Sigmoid colon (tissue), 7 donors: ENCODE results near the gene PRODH2. TPM values are rescaled to one million over a fixed set of nuclear protein-coding genes. Genes with fewer than 3 reads are reported as not detected.

ENCODE experiments used
- DNase-seq: peaks from one replicate; pipeline ENCODE4 v3.0.0-alpha.2; 2019
- H3K27ac ChIP-seq, 4 donors: fragments of 200-600 bp; sonication (generic); one replicate each; pipeline ENCODE4 v1.5.1; 2016 to 2019; ENCODE audit warnings: mild to moderate bottlenecking in 1 of 4
- H3K27me3 ChIP-seq, 3 donors: fragments of 200-600 bp; sonication (generic); one replicate each; pipeline ENCODE4 v1.5.1; 2019; ENCODE audit warnings: mild to moderate bottlenecking in 1 of 3
- H3K36me3 ChIP-seq, 4 donors: fragments of 200-600 bp; sonication (generic); one replicate each; pipeline ENCODE4 v1.5.1; 2016 to 2019
- H3K4me1 ChIP-seq, 4 donors: fragments of 200-600 bp; sonication (generic); one replicate each; pipeline ENCODE4 v1.5.1; 2017 to 2019
- H3K4me3 ChIP-seq, 4 donors: fragments of 200-600 bp; sonication (generic); one replicate each; pipeline ENCODE4 v1.5.1; 2017 to 2019; ENCODE audit warnings: mild to moderate bottlenecking in 2 of 4, moderate library complexity in 1 of 4
- H3K9me3 ChIP-seq, 4 donors: fragments of 200-600 bp in 3 of 4; sonication (generic) in 3 of 4; one replicate each; pipeline versions ENCODE4 v1.5.1 to v1.6.1; 2013 to 2019
- EP300 ChIP-seq, 4 donors: sonication (generic); formaldehyde crosslinking; IDR thresholded peaks; one replicate each; pipeline ENCODE4 v1.6.1; 2017; ENCODE audit warnings: antibody characterized with exemption in 4 of 4
- POLR2A ChIP-seq, 2 donors: fragments of 450-650 bp; IDR thresholded peaks; one replicate each; pipeline ENCODE4 v1.6.1; 2016; ENCODE audit warnings: antibody characterized with exemption in 2 of 2, mild to moderate bottlenecking in 2 of 2, moderate library complexity in 2 of 2
- POLR2AphosphoS5 ChIP-seq, 4 donors: sonication (generic); formaldehyde crosslinking; IDR thresholded peaks; one replicate each; pipeline ENCODE4 v1.6.1; 2017; ENCODE audit warnings: antibody characterized with exemption in 4 of 4
- WGBS, 2 donors: extraction: QIAGEN DNeasy Blood & Tissue Kit; methylation state at CpG; one replicate each; pipeline ENCODE4 v1.1.7; 2013; 5-methylcytosine and 5-hydroxymethylcytosine counted together
- intact Hi-C: fragments of 100-400 bp; cut with DNase I; formaldehyde crosslinking; loops from one replicate; pipeline ENCODE4 v1.15.1; 2023
- polyA plus RNA-seq, 3 donors: library from polyadenylated mRNA; stranded (reverse); fragments of 200-250 nt; gene quantifications; one replicate each; pipeline ENCODE4 v1.2.3, GENCODE V29; 2013
- total RNA-seq, 4 donors: library from RNA; depleted of rRNA; stranded (reverse); fragments of >200 nt; gene quantifications; one replicate each; pipeline ENCODE4 v1.1.0, GENCODE V29; 2016
- TF ChIP-seq, protein P1 (sequence below), 4 experiments: fragments of 450-650 bp in 3 of 4; fragments of 200-600 bp in 1 of 4; IDR thresholded peaks; one replicate each; pipeline ENCODE4 v1.5.1; 2016 to 2019; ENCODE audit warnings: antibody characterized with exemption in 4 of 4, mild to moderate bottlenecking in 3 of 4, moderate library complexity in 2 of 4
- donor health status: healthy with polysubstance abuse.
- donor health status: Bipolar disorder and iron deficiency.
- donor health status: healthy.

Gene PRODH2
- total and polyA plus RNA-seq, 7 donors, result not detected

DNA sequence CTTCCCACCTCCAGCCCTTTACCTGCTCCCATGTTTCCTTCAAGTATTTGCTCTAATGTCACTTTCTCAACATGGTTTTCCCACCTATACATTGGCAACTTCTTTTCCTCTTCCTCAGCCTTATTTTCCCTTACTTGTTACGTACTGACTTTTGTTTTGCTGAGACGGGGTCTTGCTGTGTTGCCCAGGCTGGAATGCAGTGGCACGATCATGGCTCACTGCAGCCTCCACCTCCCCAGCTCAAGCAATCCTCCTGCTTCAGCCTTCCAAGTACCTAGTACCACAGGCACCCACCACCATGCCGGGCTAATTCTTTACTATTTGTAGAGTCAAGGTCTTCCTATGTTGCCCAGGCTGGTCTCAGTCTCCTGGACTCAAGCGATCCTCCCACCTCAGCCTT lies 5.0 kb downstream of the PRODH2 start:
- Histone ChIP-seq H3K4me3 (no peak overlapping the region), H3K27ac (no peak overlapping the region), H3K4me1 (no peaks in the 10 kb centered on the region), H3K27me3 (peaks cover 0 to 13% (median 0%) of the 10 kb centered on the region in 3 donors), H3K9me3 (no peaks in the 10 kb centered on the region), H3K36me3 (no peaks in the 10 kb centered on the region)
- no peak for TF ChIP-seq POLR2A (IDR thresholded peaks at IDR 0.05)
- no peak for TF ChIP-seq EP300 (IDR thresholded peaks at IDR 0.05)
- TF ChIP-seq, protein P1, sequence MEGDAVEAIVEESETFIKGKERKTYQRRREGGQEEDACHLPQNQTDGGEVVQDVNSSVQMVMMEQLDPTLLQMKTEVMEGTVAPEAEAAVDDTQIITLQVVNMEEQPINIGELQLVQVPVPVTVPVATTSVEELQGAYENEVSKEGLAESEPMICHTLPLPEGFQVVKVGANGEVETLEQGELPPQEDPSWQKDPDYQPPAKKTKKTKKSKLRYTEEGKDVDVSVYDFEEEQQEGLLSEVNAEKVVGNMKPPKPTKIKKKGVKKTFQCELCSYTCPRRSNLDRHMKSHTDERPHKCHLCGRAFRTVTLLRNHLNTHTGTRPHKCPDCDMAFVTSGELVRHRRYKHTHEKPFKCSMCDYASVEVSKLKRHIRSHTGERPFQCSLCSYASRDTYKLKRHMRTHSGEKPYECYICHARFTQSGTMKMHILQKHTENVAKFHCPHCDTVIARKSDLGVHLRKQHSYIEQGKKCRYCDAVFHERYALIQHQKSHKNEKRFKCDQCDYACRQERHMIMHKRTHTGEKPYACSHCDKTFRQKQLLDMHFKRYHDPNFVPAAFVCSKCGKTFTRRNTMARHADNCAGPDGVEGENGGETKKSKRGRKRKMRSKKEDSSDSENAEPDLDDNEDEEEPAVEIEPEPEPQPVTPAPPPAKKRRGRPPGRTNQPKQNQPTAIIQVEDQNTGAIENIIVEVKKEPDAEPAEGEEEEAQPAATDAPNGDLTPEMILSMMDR (IDR thresholded peaks at IDR 0.05), result no peak
- no peak for TF ChIP-seq POLR2AphosphoS5 (IDR thresholded peaks at IDR 0.05)
- 88 to 91% methylated on average over 5 of the region's 5 CpGs for WGBS, 2 donors
- no peak for DNase-seq
- intact Hi-C loops, result no loop called here

DNA sequence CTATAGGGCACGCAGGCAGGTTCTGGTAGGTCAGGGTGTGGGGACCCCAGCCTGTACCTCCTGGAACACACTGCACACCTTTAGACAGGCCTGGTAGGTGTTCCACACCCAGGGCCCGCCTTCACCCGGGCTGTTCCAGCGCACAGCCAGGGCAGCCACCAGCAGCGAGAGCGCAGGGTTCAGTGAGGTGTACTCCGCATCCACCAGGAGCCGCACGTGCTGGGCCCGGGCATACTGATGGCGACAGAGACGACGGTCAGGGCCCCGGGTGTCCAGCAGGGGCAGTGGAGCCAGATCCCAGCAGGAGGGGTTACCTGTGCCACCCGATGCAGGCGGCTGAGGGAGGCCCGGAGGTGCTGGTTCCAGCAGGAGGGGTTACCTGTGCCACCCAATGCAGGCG lies 6.0 kb downstream of the PRODH2 start:
- DNase-seq, result no peak
- Histone ChIP-seq H3K27me3 (peaks cover 0 to 10% (median 0%) of the 10 kb centered on the region in 3 donors), H3K9me3 (no peaks in the 10 kb centered on the region), H3K4me1 (no peaks in the 10 kb centered on the region), H3K36me3 (no peaks in the 10 kb centered on the region), H3K27ac (no peak overlapping the region), H3K4me3 (no peak overlapping the region)
- WGBS, 2 donors, result 89 to 90% methylated on average over 18 of the region's 18 CpGs
- intact Hi-C loops, result no loop called here
- no peak for TF ChIP-seq POLR2AphosphoS5 (IDR thresholded peaks at IDR 0.05)
- no peak for TF ChIP-seq POLR2A (IDR thresholded peaks at IDR 0.05)
- no peak for TF ChIP-seq EP300 (IDR thresholded peaks at IDR 0.05)
- TF ChIP-seq, protein P1 (IDR thresholded peaks at IDR 0.05), result no peak

DNA sequence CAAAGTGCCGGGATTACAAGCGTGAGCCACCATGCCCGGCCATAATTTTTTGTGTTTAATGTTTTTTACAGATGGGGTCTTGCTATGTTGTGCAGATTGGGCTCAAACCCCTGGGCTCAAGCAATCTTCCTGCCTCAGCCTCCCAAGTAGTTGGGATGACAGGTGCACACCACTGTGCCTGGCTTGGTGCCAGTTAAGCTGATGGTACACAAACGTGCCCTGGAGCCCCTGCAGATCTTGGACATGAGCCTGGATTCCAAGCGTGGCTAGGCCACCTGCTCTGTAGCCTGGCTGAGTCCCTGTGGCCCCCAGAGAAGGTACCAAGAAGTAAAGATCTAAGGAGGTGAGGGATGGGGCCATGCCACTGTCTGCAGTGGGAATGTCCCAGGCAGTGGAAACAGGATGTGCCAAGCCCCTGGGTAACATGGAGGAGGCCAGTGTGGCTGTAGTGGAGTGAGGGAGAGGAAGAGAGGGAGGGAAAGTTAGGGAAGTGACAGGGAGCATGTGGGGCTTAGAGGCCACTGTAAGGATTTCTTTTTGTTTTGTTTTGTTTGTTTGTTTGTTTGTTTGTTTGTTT lies 7.0 kb downstream of the PRODH2 start:
- Histone ChIP-seq H3K9me3 (no peaks in the 10 kb centered on the region), H3K4me3 (no peak overlapping the region), H3K4me1 (no peaks in the 10 kb centered on the region), H3K27me3 (peaks cover 0 to 6% (median 0%) of the 10 kb centered on the region in 3 donors), H3K27ac (no peak overlapping the region), H3K36me3 (no peaks in the 10 kb centered on the region)
- TF ChIP-seq EP300 (IDR thresholded peaks at IDR 0.05) (no peak), POLR2AphosphoS5 (IDR thresholded peaks at IDR 0.05) (no peak), POLR2A (IDR thresholded peaks at IDR 0.05) (no peak)
- TF ChIP-seq, protein P1 (IDR thresholded peaks at IDR 0.05), result no peak
- peak; percentile 52 for DNase-seq
- intact Hi-C loops, result no loop called here
- WGBS, 2 donors, result 48 to 69% methylated on average over 5 of the region's 5 CpGs

DNA sequence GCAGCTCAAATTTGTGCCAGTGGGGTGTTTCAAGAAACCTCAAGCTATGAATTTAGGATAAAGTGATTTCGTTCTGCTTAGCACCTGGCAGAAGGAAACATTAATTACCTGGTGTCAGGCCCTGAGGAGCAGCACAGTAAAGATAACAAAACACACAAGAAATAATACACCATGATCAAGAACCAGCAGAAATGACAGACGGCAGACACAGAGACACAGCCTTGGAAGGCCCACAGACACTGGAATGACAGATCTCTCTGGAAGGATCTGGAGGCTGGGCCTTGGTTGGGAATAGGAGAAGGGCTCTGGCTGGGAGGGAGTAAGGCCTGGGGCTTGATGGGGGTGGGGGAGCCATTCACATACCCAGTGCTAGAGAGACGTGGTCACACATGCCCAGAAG lies 10.8 kb downstream of the PRODH2 start:
- H3K27ac ChIP-seq, result no peak overlapping the region
- H3K27me3 ChIP-seq, result peaks cover 0 to 31% (median 17%) of the 10 kb centered on the region in 3 donors
- WGBS, 2 donors, result 63 to 69% methylated on average over 3 of the region's 3 CpGs
- no peaks in the 10 kb centered on the region for H3K36me3 ChIP-seq
- no peak for DNase-seq
- H3K4me3 ChIP-seq, result no peak overlapping the region
- no peaks in the 10 kb centered on the region for H3K9me3 ChIP-seq
- peaks cover 0 to 8% (median 0%) of the 10 kb centered on the region in 4 donors for H3K4me1 ChIP-seq
- TF ChIP-seq, protein P1 (IDR thresholded peaks at IDR 0.05), result no peak
- TF ChIP-seq POLR2AphosphoS5 (IDR thresholded peaks at IDR 0.05) (no peak), POLR2A (IDR thresholded peaks at IDR 0.05) (no peak), EP300 (IDR thresholded peaks at IDR 0.05) (no peak)
- intact Hi-C loops, result no loop called here

DNA sequence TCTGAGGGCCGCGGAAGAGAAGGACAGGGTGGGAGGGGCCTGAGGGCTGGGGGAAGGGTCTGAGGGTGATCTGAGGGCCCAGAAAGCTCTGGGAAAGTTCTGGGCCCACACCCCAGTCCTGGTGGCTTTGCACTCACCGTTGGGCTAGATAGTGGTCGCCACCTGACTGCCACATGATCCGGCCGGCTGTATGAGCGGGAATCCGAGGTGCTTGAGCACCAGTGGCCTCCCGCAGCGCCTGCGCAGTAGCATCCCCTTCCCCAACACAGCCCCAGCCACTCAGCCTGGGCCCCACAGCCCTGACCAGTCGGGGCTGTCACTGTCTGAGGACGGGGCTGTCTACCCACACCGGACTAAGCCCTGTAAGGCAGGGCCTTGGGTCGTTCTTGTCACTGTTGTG lies 15.0 kb downstream of the PRODH2 start:
- no peaks in the 10 kb centered on the region for H3K9me3 ChIP-seq
- no peaks in the 10 kb centered on the region for H3K36me3 ChIP-seq
- H3K27ac ChIP-seq, result no peak overlapping the region
- DNase-seq, result no peak
- H3K4me1 ChIP-seq, result peaks cover 0 to 8% (median 0%) of the 10 kb centered on the region in 4 donors
- TF ChIP-seq EP300 (IDR thresholded peaks at IDR 0.05) (no peak), POLR2A (IDR thresholded peaks at IDR 0.05) (no peak), POLR2AphosphoS5 (IDR thresholded peaks at IDR 0.05) (no peak)
- H3K4me3 ChIP-seq, result no peak overlapping the region
- peaks cover 0 to 48% (median 29%) of the 10 kb centered on the region in 3 donors for H3K27me3 ChIP-seq
- WGBS, 2 donors, result 14 to 19% methylated on average over 15 of the region's 15 CpGs
- intact Hi-C loops, result no loop called here
